NK-92 treated with Interleukin-12 subunit alpha and Interleukin-12 subunit beta, amount 100 ng/mL, for 24 hours (cell line): ENCODE data around the gene GANAB.
A peak's percentile ranks its signal among the peaks of the same experiment; 100 is the strongest.
"Not testable (repeated sequence)": the region's sequence is repeated elsewhere in the genome, so short reads cannot be mapped to it uniquely, and the experiment has no call there.

Source experiments
- DNase-seq: peaks from one replicate; lab custom pipeline; 2025; lab: John Stamatoyannopoulos, UW

GANAB gene

DNA sequence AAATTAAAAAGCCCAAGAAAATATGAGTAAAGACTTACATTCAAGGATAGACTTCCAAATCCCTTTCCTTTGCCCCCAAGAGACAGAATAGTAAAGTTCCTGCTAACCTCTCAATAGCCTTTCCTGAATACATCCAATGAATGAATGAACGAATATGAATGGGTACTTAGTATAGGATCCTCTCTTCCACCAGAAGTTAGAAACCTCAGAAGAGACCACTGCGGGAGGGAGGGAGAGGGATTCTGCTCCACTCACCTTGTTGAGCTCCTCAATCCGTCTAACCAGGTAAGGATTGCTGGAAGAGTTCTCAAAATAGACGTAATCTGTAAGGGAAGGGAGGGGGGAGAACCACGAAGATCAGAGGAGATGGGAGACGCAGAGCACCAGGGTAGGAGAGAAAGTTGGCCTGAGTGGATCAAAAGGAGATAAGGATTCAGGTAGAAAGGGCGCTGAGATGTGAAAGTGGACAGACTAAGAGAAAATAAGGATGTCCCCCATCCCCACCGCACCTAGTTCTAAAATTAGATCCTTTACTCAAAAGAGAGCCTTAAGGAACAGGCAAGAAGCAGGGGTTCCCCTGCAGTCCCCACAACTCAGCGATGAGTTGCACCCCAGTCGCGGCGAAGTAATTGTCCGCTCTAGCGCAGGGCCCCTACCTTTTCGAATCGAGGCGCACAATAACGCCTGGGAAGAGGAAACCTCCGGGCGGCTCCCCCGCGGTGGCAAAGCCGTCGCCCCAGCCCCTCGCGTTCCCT is 45.9 kb downstream of the GANAB start:
- DNase-seq, result no peak

DNA sequence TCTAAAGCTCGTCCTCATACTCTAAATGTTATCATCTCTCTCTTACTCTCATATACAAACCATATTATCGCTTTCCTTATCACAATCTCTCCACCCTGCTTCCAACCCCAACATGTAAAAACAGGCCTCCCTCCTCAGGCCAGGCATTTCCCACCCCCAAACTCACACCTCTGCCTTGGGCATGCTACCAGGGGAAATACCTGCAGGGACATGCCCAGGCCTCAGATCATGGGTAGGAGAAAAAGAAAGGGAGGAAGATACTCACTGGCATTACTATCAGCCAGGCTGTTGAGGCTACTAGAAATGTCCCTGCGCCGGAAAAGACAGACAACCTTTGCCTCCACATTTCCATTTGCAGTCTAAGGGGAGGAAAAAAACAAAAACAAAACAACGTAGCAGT is 46.5 kb downstream of the GANAB start:
- no peak for DNase-seq

DNA sequence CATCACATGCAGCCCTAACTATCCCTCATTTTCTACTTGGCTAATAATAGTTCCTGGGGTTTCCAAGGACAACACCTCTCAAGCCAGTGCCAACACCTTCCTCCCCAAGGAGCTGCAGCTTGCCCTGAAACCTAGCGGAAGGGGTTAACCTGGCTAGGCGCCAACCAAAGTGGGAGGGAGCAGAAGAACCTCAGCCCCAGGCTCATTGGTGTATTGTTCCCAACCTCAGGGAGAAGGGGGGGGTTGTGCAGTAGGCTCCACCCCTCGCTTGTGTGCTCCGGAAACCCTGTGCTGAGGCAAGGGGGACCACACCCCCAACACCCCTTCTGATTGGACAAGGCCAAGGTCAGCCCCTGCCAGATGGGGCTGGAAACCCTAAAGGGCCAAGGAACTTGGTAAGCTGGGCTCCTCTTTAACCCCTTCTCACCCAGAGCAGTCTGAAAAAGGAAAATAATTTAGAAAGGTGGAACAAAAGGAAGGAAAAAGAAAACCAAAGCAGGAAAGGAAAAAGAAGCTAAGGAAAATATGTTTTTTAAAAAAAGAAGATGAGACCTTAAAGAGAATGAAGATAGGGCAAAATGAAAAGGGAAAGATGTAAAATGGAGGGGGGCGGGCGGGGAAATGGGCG is 47.2 kb downstream of the GANAB start:
- peak; percentile 96 for DNase-seq

DNA sequence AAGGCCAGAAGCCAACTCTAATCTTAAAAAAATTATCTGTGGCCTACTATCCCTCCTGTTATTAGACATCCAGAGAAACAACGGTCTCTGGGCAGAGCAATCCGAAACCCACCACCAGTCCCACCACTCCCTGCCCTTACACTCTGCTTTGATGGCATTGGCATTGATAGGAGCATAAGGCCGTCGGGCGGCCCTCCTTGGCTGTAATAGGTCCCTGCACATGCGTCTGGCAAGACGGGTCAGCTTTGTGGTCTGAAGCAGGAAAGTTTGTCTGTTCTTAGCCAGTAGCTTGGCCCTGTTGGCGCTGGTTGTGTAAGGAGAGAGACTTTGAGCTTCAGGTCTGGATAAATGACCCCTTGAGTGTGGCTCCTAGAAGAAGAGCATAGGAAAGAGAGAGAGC is 51.3 kb downstream of the GANAB start:
- DNase-seq, result no peak

DNA sequence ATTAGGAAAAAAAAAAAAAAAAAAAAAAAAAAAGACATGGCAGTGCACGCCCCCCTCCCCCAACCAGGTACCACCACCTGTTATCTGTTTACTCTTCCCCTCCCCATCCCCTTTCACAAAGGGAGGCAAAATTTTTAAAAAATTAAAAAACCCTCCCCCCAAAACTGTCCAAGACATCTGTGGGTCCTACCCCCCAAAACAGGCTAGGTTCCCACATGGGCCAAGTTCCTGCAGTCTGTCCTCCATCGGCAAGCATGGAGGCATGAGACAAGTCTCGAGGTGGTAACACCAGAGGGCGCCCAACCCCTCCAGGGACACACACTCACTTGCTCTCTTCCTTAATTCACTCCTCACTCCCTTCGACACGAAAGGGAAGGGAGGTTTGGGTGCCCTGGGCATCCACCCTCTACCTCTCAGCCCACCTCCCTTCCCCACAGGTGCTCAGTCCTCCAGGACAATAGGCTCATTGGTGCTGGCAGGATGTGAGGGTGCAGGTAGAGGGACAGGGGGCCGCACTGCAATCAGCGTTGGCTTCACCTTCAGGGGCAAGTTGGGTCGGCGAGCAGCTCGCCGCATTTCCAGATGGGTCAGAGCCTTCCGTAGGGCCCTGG is 52.9 kb downstream of the GANAB start:
- peak; percentile 33 for DNase-seq

DNA sequence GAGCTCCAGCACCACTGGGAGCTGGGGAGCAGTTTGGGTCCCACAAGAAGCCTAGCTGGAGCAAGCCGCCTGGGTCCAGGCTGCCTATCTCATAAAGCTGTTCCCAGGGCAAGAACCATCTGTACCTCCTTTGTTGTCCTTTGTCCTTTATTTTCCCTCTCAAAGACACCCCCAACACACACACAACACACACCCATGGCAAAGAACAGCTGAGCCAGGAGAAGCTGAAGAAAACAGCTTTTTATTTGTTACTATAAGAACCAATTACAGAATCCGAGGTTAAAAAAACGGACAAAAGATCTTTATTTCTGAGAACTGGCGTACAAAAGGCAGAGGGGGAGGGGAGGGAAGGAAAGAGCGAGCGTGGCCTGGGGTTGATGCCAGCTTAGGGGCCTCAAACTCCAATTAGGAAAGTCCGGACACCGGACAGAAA is 53.4 kb downstream of the GANAB start:
- no peak for DNase-seq

DNA sequence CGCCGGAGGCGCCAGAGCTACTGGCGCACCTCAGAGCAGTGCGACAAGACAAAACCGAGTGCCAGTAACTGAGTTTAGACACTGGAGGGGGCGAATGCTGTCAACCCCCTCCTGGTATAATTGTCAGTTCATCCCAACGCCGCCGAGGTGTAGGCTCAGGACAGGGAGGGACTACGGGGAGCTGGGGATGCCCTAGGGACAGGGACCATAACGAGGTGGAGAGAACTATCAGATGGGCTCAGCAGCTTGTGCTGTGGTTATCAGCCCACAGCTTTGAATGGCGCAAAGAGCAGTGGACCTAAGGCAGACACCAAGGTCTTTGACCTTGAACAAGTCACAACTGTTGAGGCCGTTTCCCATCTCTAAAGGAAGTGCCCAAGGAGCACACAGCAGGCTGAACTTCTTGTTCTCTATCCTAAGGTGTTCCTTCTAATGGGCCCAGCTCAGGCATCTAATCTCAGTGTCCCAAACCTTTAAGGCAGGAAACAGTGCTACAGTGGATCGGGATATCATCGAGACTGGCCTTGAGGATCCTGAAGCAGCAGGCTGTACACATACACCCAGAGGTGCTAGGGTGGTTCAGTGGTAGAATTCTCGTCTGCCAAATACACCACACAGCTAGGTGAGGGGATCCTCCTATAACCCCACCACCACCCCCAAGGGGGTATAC is 54.1 kb downstream of the GANAB start:
- no peak for DNase-seq

DNA sequence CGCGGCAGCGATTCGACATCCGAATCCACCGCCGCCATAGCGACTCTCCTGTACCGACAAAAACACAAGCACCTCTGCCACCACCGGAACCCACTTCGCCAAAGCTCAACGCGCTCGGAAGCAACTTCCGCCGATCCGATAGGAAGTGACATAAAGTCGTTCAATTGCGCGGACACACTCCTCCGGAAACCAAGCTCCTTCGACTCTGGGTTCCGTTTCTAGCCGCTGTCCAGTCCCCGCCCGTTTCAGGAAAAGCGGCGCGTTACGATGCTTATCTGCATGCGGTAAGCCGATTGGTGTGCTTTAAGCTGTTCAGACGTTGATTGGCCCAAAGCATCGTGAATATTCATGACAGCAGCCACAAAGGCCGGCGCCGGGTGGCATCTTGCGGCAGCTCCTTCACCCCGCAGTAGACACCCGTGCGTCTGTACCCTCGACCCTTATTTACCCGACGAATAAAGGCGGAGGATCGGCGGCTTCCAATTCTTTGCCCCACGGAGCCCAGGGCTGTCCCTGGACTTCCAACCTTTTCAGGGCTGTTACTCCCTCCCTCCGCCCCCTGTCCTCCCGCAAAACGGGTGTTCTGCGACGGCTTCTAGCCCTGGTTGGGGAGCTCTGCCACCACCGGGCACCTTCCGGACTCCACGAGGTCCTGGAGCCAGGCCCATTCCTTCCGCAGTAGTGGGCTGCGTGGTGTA is 54.8 kb downstream of the GANAB start, which contains the start of gene TUT1:
TUT1 (minus strand) TSS at position 76 of the 698 bp plus-strand sequence; CDS start at position 38, 38 bp downstream.
- peak; percentile 96 for DNase-seq

DNA sequence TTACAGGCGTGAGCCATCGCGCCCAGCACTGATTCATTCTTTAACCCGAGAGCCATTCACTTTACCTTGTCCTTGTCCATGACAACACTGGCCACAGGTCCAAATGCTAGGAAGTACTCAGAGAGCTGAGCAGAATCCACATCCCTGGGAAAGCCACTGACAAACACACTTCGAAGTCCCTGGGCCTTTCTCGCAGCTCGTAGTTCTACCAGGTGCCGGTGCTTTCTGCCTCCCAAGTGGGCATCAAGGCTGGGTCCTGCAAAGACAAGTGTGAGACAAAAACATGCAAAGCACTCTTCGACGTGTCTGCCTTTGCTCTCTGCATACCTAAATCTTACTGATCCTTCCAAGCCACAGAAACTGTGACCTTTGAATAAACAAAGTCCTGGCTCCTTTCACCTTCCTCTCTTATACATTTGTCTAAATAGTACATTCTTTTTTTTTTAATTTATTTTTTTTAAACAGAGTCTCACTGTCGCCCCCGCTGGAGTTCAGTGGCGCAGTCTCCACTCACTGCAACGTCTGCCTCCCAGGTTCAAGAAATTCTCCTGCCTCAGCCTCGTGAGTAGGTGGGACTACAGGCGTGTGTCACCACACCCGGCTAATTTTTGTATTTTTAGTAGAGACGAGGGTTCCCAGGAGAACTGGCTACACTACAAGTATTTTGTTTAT is 57.3 kb downstream of the GANAB start:
- no peak for DNase-seq

DNA sequence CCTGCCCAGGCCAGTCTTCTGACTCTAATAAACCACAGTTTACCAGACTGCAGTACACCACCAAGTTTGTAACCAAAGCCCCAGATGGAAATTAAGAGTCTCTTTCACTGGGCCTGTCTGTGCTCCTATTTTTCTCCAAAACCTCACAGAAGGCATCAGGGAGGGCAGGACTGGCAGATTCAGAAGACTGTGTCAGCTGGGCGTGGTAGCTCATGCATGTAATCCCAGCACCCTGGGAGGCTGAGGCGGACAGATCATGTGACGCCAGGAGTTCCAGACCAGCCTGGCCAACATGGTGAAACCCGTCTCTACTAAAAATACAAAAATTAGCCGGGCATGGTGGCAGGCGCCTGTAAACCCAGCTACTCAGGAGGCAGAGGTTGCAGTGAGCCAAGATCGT is 61.1 kb downstream of the GANAB start:
- DNase-seq, result not testable (repeated sequence)

DNA sequence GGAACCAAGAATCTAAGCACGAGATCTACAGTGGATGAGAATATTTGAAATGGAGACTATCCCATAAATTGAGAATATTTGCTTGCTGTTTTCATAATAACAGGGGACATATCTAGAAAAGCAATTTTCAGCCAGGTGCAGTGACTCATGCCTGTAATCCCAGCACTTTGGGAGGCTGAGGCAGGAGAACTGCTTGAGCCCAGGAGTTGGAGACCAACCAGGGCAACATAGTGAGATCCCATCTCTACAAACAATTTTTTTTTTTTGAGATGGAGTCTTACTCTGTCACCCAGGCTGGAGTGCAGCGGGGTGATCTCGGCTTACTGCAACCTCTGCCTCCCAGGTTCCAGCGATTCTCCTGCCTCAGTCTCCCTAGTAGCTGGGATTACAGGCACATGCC is 64.7 kb downstream of the GANAB start:
- not testable (repeated sequence) for DNase-seq

DNA sequence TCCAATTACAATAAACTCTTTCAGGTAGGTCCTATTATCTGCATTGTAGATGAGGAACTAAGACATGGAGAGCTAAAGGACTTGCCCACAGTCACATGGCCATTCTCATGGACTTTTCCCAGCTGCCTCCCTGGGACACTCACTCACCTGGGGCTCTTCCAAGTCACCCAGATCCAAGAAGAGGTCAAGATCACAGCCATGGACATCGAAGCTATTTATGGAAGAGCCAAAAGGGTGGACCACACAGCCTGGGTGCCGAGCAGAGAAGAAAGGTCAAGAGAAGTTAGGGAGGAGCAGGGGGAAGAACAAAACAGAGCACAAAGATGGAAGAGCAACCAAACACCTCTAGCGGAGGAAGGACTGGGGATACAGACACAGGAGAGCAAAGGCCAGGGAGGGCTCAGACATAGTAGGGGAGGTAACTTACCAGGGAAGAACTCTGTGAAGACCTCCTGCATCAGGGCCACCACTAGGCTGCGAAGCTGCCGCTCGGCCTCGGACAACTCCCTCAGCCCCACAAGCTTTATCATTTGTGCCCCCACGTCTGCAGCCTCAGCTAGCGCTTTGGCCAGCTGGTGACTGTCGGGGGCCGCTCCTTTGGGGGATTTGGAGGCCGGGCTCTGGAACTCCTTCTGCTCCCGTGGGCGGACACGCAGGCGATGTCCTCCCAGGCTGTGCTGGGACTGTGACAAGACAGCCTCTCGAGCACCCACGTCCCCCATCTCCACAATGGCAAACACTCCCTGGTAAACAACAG is 65.3 kb downstream of the GANAB start:
- DNase-seq, result no peak

DNA sequence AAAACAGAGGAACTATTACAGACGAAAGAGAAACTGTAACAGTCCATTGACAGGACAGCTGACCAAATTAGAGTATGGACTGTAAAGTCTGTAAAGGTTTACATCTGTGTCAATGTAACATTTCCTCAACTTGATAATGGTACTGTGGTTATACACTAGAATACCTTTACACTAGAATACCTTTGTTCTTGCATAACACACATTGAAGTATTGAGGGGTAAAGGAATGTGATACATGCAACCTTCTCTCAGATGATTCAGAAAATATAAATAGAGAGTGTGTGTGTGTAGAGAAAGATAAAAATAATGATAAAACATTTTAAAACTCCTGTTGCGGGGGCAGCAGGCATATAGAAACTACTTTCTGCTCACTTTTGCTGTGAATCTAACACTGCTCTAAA is 67.2 kb downstream of the GANAB start:
- DNase-seq, result no peak

DNA sequence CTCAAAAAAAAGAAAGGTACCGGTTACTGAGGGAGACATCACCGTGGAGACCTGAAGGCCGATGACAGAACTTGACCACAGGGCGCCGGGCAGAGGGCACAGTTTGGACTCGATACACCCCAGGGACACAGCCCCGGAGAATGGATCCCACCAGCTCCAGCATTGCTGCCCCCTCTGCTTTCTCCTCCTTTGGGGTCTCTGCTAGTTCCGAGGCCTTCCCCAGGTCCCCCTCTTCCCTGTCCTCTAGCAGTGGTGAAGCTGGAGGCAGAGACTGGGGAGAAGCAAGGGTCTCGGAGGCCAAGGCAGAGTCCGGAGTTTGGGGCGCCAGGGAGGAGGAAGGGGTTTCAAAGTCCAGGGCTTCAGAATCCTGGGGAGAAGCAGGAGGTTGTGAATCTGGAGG is 67.9 kb downstream of the GANAB start:
- DNase-seq, result no peak

DNA sequence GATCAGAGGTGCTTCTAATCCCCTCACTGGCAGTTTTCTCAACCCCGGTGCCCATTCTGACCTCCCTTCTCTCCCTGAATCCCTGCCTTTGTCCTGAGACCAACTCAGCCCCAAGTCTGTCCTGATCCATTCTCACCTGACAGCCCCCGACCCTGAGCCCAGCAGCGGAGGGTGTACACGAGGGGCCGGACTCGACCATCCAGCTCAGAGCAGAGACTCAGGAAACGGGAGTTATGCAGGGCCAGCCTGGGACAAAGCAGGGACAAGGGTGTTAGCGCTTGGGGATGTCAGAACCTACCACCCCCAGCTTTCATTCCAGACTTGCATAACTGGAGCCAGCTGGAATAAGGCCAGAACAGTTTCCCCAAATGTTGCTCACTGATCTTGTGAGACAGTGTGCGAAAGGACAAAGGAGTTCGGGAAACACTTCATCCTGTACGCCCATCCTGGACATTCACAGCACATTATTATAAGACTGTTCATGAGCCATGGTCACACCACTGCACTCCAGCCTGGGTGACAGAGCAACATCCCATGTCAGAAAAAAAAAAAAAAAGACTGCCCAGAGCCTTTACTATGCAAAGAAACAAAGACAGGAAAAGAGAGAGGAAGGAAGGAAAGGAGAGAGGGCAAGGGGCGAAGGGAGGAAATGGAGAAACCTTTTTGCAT is 69.2 kb downstream of the GANAB start:
- DNase-seq, result no peak

DNA sequence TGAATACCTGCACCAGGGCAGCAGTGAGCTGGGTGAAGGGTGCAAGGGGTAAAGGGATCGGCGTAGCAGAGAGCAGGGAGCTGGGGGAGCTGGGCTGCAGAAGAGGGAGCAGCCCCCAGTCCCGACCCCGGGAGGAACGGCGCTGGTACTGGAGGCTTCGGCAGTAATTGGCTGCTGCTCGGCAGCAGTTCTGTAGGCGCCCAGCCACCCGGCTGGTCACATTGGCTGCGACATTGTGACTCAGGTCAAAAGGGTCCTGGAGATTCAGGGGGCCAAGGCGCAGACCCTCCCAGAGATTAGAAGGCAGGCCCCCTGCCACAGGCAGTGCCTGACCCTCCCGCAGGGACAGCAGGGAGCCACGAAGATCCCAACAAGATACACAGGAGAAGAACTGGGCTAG is 70.6 kb downstream of the GANAB start:
- DNase-seq, result no peak

DNA sequence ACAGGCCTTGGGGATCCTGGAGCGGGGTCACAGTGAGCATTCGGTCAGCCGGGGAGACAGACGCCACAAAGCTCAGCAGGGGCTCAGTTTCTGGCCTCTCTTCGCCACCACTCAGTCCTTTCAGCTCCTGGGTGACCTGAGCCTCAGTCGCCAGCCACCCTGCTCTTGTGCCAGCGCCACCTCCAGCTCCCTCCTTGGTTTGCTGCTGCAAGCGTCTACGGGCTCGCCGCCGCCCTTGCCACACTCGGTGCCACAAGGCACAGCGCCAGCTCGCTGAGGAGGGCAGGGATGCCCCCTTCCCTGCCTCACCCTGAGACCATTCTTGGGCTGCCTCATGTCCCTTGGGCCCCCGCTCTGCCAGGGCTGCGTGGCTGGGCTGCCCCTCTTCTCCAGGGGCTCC is 71.3 kb downstream of the GANAB start:
- no peak for DNase-seq
